22Rv1 (cell line): ENCODE data around the gene ANOS1.

Experiments
- H3K27ac ChIP-seq: fragments of 450-650 bp; 2 replicates; pipeline ENCODE4 v1.5.1; 2017
- CTCF ChIP-seq: fragments of 450-650 bp; IDR thresholded peaks from 2 replicates; pipeline ENCODE4 v1.5.1; 2017; ENCODE audit warnings: mild to moderate bottlenecking
- ZFX ChIP-seq: fragments of 450-650 bp; IDR thresholded peaks from 2 replicates; pipeline ENCODE4 v1.6.1; 2017; ENCODE audit warnings: antibody characterized with exemption, borderline replicate concordance

The ANOS1 gene

GRCh38 chrX:8607326-8607725 is 124.6 kb downstream of the ANOS1 start:
- TF ChIP-seq CTCF (no peak), ZFX (no peak)
- no peak overlapping the region for H3K27ac ChIP-seq

- no peak overlapping the region for H3K27ac ChIP-seq
- TF ChIP-seq ZFX: no peak
- TF ChIP-seq CTCF: no peak
Observed at GRCh38 chrX:8604131-8604530, 127.8 kb downstream of the ANOS1 start.

DNA sequence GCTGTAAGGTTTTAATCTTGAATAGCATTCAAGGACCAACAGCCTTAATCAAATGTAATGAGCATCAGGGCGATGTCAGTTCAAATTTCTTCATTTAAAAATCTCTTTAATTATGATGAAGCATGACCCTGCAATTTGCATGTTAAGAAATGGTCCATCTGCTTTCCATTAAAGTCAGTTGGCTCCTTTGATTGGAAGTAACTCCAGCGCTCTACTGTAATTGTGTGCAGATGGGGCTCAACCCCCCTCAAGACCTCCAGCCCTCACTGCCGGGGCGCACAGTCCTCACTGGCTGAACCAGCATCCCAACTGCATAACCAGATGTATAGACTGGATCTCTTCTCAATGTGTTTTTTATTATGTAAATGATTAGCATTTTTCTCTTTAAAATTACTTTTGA is 140.4 kb downstream of the ANOS1 start:
- TF ChIP-seq CTCF: no peak
- TF ChIP-seq ZFX: no peak

DNA sequence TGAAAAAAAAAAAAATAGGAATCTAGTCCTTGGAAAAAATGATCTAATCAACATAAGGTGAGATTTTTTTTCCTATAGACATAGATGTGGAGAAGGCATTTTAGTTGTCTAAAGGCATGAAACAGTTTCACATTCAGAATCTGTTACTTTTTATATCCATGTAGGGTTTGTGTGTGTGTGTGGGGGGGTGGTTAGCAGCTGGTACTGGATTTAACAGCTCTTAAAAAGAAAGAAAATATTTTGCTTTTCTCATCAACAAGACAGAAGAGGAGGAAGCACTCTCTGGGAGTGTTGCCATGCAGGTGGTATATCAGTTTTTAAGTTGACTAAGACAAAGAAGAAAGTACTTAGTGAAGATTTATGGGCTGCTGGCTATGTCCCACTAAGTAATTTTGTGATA is 145.0 kb downstream of the ANOS1 start:
- no peak for TF ChIP-seq ZFX
- no peak overlapping the region for H3K27ac ChIP-seq

More for the DNA sequence above, 140.4 kb downstream of the ANOS1 start:
- H3K27ac ChIP-seq: no peak overlapping the region

GRCh38 chrX:8579602-8580001 is 152.3 kb downstream of the ANOS1 start:
- H3K27ac ChIP-seq: no peak overlapping the region
- TF ChIP-seq ZFX (no peak), CTCF (no peak)

DNA sequence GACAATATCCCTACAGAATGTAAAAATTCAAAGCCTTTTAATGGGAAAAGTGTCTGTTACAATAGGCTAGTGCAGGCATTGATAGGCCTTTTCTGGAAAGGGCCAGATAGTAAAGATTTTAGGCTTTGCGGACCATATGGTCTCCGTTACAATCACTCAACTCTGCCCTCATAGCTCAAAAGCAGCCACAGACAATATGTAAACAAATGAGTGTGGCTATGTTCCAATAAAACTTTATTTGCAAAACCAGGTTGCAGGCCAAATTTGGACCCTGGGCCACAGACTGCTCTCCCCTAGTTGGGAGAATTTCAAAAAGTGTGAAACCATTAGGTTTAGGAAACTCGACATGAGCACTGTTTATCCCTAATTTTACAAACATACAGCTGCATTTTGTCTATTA is 155.1 kb downstream of the ANOS1 start:
- H3K27ac ChIP-seq: no peak overlapping the region
- TF ChIP-seq CTCF (no peak), ZFX (no peak)

- no peak overlapping the region for H3K27ac ChIP-seq
- TF ChIP-seq CTCF: no peak
- no peak for TF ChIP-seq ZFX
Observed at GRCh38 chrX:8565729-8566128, 166.2 kb downstream of the ANOS1 start.

- no peak for TF ChIP-seq ZFX
- H3K27ac ChIP-seq: no peak overlapping the region
Observed at GRCh38 chrX:8548446-8548845, 183.5 kb downstream of the ANOS1 start.
